SK-N-SH treated with all-trans-retinoic acid at 6 μM for 48 hours (cell line): ENCODE data around the gene TRDMT1.

Experiments
- ARNTL ChIP-seq: fragments of 450-650 bp; formaldehyde crosslinking; IDR thresholded peaks from 2 replicates; pipeline ENCODE4 v1.5.0; 2020; ENCODE audit warnings: low read depth, mild to moderate bottlenecking, moderate library complexity, borderline replicate concordance
- CREB5 ChIP-seq: fragments of 250-450 bp; sonication (Bioruptor Pico); IDR thresholded peaks from 2 replicates; pipeline ENCODE4 v1.5.1; 2020; ENCODE audit warnings: low read depth, mild to moderate bottlenecking, moderate library complexity
- ESRRG ChIP-seq: fragments of 250-450 bp; sonication (Bioruptor Pico); IDR thresholded peaks from 2 replicates; pipeline ENCODE4 v1.6.1; 2021; ENCODE audit warnings: mild to moderate bottlenecking
- RARB ChIP-seq: fragments of 250-450 bp; sonication (Bioruptor Pico); IDR thresholded peaks from 2 replicates; pipeline ENCODE4 v1.8.0; 2021; ENCODE audit warnings: mild to moderate bottlenecking, moderate library complexity
- TOX ChIP-seq: fragments of 250-450 bp; sonication (Bioruptor Pico); IDR thresholded peaks from 2 replicates; pipeline ENCODE4 v1.8.0; 2021; ENCODE audit warnings: mild to moderate bottlenecking, moderate library complexity, borderline replicate concordance
- ZFP30 ChIP-seq: fragments of 450-650 bp; formaldehyde crosslinking; IDR thresholded peaks from 2 replicates; pipeline ENCODE4 v1.5.0; 2022; ENCODE audit warnings: mild to moderate bottlenecking, moderate library complexity
- ZNF70 ChIP-seq: fragments of 450-650 bp; formaldehyde crosslinking; IDR thresholded peaks from 2 replicates; pipeline ENCODE4 v1.5.0; 2020; ENCODE audit warnings: mild to moderate bottlenecking, moderate library complexity

GRCh38 chr10:17162828-17163227, 38.6 kb downstream of the TRDMT1 start:
- no peak for TF ChIP-seq ARNTL (CRISPR knock-in tag)
- TF ChIP-seq ZFP30 (CRISPR knock-in tag) = no peak
- TF ChIP-seq TOX (CRISPR knock-in tag) = no peak
- no peak for TF ChIP-seq RARB
- no peak for TF ChIP-seq ZNF70 (CRISPR knock-in tag)
- TF ChIP-seq CREB5 = no peak
- TF ChIP-seq ESRRG = no peak
